NCI-H2227 treated with DMSO at 0.1 percent for 48 hours (cell line): ENCODE results near the gene WDFY4.

ENCODE experiments used
- DNase-seq: peaks from one replicate; lab custom pipeline; 2025; lab: John Stamatoyannopoulos, UW

Gene WDFY4

GRCh38 chr10:48773580-48773979 lies 88.9 kb downstream of the WDFY4 start:
- DNase-seq: no peak

GRCh38 chr10:48774416-48775205 lies 89.9 kb downstream of the WDFY4 start:
- no peak for DNase-seq

- DNase-seq: no peak
These were observed 90.5 kb downstream of the WDFY4 start for GRCh38 chr10:48775206-48775517.

GRCh38 chr10:48776005-48776522 lies 91.4 kb downstream of the WDFY4 start:
- no peak for DNase-seq

- DNase-seq: no peak
These were observed 91.9 kb downstream of the WDFY4 start for GRCh38 chr10:48776528-48776927.

- DNase-seq: no peak
These were observed 92.4 kb downstream of the WDFY4 start for GRCh38 chr10:48777110-48777509.

- no peak for DNase-seq
These were observed 93.7 kb downstream of the WDFY4 start for GRCh38 chr10:48778193-48778857.

GRCh38 chr10:48779077-48779476 lies 94.4 kb downstream of the WDFY4 start:
- DNase-seq: no peak

- no peak for DNase-seq
These were observed 95.0 kb downstream of the WDFY4 start for GRCh38 chr10:48779546-48780152.

- DNase-seq: no peak
These were observed 95.7 kb downstream of the WDFY4 start for GRCh38 chr10:48780341-48780740.

GRCh38 chr10:48782386-48782785 lies 97.7 kb downstream of the WDFY4 start:
- DNase-seq: no peak

GRCh38 chr10:48784031-48784430 lies 99.4 kb downstream of the WDFY4 start:
- DNase-seq: no peak

GRCh38 chr10:48785796-48786195 lies 101.1 kb downstream of the WDFY4 start:
- DNase-seq: no peak

- DNase-seq: no peak
These were observed 102.1 kb downstream of the WDFY4 start for GRCh38 chr10:48786606-48787282.

GRCh38 chr10:48788554-48788953 lies 103.9 kb downstream of the WDFY4 start:
- DNase-seq: no peak

GRCh38 chr10:48789486-48790456 lies 105.1 kb downstream of the WDFY4 start:
- DNase-seq: no peak

GRCh38 chr10:48790457-48791044 lies 105.9 kb downstream of the WDFY4 start:
- DNase-seq: no peak

- DNase-seq: no peak
These were observed 106.7 kb downstream of the WDFY4 start for GRCh38 chr10:48791267-48791928.

GRCh38 chr10:48792121-48792520 lies 107.4 kb downstream of the WDFY4 start:
- DNase-seq: no peak

GRCh38 chr10:48792687-48793096 lies 108.0 kb downstream of the WDFY4 start:
- DNase-seq: no peak
